HEK293 (cell line): ENCODE measurements around the gene MISP3.

Source experiments
- KLF1 ChIP-seq: fragments of 450-650 bp; formaldehyde crosslinking; IDR thresholded peaks from 2 replicates; pipeline ENCODE4 v1.5.1; 2016; ENCODE audit warnings: missing biosample characterization, missing genetic modification characterization
- YY2 ChIP-seq: fragments of 450-650 bp; formaldehyde crosslinking; IDR thresholded peaks from 2 replicates; pipeline ENCODE4 v1.5.1; 2016; ENCODE audit warnings: missing biosample characterization, missing genetic modification characterization
- TF ChIP-seq, protein P1 (sequence below): fragments of 450-650 bp; formaldehyde crosslinking; IDR thresholded peaks from 2 replicates; pipeline ENCODE4 v1.5.1; 2016; ENCODE audit warnings: missing biosample characterization, missing genetic modification characterization

DNA sequence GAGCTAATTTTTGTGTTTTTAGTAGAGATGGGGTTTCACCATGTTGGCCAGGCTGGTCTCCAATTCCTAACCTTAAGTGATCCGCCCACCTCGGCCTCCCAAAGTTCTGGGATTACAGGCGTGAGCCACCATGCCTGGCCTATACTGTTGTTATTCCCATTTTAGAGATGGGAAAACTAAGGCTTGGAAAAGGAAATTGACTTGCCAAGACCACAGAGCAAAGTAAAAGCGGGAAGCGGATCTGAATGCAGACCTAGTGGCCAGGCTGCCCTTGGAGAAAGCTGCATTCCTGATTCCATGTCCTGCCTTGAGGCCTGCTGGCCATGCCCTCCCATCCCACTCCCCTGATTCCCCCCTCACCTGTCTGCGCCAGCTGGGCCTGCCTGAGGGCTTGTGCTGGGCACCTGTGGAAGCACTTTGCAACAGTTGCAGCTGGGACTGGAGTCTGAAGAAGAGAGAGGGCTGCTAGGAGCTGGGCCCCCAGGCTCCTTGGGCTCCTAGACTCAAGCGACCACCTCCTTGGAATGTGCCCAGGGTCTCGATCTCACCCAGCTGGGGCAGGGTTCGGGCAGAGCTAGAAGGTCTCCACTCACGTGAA is 16.4 kb upstream of the MISP3 start:
- TF ChIP-seq, protein P1, sequence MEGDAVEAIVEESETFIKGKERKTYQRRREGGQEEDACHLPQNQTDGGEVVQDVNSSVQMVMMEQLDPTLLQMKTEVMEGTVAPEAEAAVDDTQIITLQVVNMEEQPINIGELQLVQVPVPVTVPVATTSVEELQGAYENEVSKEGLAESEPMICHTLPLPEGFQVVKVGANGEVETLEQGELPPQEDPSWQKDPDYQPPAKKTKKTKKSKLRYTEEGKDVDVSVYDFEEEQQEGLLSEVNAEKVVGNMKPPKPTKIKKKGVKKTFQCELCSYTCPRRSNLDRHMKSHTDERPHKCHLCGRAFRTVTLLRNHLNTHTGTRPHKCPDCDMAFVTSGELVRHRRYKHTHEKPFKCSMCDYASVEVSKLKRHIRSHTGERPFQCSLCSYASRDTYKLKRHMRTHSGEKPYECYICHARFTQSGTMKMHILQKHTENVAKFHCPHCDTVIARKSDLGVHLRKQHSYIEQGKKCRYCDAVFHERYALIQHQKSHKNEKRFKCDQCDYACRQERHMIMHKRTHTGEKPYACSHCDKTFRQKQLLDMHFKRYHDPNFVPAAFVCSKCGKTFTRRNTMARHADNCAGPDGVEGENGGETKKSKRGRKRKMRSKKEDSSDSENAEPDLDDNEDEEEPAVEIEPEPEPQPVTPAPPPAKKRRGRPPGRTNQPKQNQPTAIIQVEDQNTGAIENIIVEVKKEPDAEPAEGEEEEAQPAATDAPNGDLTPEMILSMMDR: no peak
- no peak for TF ChIP-seq KLF1 (tag by site-specific recombination)
- no peak for TF ChIP-seq YY2 (tag by site-specific recombination)
